Fibroblast of pulmonary artery (primary cell): Measurements from ENCODE around the gene TAF3.

Experiments
- DNase-seq: peaks from one replicate; pipeline ENCODE4 v3.0.0-alpha.2; 2010; ENCODE audit warnings: low read depth
- H3K4me3 ChIP-seq: replicated peaks from 2 replicates; pipeline ENCODE4 v1.5.1; 2011; ENCODE audit warnings: low read depth, mild to moderate bottlenecking, control low read depth, low read length, moderate library complexity
- CTCF ChIP-seq: IDR thresholded peaks from 2 replicates; pipeline ENCODE4 v1.5.1; 2011; ENCODE audit warnings: mild to moderate bottlenecking, control low read depth, low read length, inconsistent platforms; ENCODE audit errors: missing control alignments

The TAF3 gene

GRCh38 chr10:8039321-8039881 is 221.1 kb downstream of the TAF3 start:
- no peak for DNase-seq
- no peak overlapping the region for H3K4me3 ChIP-seq
- no peak for TF ChIP-seq CTCF

GRCh38 chr10:8040651-8041050 is 222.3 kb downstream of the TAF3 start:
- TF ChIP-seq CTCF: no peak

GRCh38 chr10:8041284-8041991 is 223.1 kb downstream of the TAF3 start:
- H3K4me3 ChIP-seq: no peak overlapping the region
- no peak for TF ChIP-seq CTCF
- DNase-seq: no peak

More at GRCh38 chr10:8040651-8041050, 222.3 kb downstream of the TAF3 start:
- no peak overlapping the region for H3K4me3 ChIP-seq
- no peak for DNase-seq

- no peak for DNase-seq
- no peak for TF ChIP-seq CTCF
- H3K4me3 ChIP-seq: no peak overlapping the region
Measured at GRCh38 chr10:8041992-8042720, 223.9 kb downstream of the TAF3 start.

DNA sequence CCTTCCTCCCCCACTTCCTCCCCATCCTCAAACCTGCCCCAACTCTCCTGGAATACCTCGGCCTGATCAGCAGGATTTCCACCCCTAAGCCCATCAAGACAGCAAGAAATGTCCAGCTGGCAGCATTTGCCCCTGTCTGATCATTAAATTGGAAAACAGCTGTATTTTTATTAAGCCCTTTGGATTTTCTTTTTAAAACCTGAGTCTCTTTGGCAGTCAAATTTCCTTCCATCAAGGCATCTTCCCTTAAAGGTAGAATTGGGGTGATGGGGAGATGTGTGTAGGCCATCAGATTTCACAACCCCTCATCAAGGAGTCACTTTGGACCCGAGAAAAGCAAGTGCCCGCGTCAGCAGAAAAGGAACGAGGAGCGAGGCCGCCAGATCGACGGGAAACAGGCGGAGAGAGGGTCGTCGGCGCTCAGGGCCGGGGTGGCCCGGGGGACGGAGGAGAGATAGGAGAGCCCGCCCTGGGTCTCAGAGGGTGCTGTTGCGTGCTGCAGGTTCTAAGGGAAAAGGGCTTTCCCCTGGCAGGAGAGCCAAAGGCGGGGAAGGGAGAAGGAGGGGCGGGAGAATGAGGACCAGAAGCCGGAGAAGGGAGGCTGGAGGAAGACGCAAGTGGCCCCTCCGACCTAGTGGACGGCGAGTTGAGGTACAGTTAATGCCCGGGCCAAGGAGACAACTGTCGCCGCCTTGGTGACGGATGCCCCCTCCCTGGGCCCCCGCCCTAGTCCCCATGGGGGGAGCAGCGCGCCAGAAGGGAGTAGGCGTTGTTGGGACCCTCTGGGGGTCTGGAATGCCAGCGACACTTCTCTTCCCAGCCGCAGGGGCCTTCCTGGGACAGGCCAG is 224.6 kb downstream of the TAF3 start:
- TF ChIP-seq CTCF: no peak
- no peak overlapping the region for H3K4me3 ChIP-seq
- DNase-seq: no peak

DNA sequence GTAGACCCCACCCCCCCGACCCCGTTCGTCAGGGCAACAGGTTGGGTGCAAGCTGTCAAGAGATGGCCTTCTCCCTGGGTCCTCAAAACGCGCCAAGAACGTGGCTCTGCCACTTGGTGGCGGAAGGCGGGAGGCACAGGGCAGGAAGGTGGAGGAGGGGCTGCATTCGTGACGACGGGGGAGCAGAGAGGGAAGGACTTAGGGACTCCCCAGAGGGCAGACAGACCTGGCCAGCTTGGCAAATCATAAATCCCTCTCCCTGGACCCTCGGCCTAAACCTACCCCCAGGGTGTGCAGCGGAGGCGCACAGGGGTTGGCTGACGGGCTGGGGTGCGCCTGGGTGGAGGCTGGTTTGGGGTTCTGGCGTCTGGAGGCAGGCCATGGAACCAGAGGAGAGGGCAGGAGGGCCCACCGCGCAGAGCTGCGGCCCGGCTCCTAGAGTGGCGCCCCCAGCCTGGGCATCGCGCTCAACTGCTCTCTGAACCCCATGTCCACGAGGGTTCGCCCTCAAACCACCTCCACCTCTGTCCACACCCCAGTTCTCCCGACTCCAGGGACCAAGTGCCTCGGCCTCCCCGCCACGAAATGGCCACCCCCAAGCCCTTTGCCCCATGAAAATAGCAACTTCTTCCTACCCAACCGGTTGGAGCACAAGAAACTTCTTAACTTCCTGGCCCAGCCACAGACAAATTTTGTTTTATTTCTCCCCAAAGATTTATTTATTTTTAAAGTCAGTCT is 225.4 kb downstream of the TAF3 start:
- H3K4me3 ChIP-seq: no peak overlapping the region

More for the DNA sequence above, 225.4 kb downstream of the TAF3 start:
- no peak for DNase-seq
- no peak for TF ChIP-seq CTCF
